HuH-7 (cell line): ENCODE measurements around the gene CTNNA3.

Experiments
- DNase-seq: peaks from one replicate; pipeline ENCODE4 v3.0.0; 2011; ENCODE audit warnings: low spot score

CTNNA3 gene

GRCh38 chr10:66805612-66806011, 890.4 kb downstream of the CTNNA3 start:
- DNase-seq, result no peak

DNA sequence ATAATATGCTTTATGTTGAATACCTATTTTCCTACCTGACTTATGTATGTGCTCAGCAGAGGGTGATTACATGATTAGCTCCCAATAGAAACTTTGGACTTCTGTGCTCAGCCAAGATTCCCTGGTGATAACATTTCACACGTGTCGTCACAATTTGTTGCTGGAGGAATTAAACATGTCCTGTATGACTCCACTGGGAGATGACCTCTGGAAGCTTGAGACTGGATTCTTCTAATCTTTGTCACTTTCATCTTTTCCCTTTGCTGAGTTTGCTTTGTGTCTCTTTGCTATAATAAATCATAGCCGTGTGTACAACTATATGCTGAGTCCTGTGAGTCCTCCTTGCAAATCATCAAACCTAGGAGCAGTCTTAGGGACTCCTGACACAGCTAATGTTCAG, 891.0 kb downstream of the CTNNA3 start:
- no peak for DNase-seq

DNA sequence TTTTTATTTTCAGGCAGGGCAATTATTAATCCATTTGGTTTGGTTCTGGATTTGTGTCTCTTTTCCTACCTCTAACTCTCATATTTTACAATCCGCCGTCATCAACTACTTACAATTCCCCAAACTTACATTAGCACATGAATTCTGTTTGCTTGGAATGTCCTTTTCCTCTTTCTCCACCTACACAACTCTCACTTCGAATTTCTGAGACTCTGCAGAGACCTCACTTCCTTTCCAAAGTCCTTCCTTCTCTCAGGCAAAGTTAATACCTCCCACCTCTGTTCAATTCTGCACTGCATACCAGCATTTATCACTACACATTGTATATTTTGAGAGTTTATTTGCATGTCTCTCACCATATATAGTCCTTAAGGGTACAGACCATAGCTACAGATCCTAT, 892.8 kb downstream of the CTNNA3 start:
- DNase-seq, result no peak

DNA sequence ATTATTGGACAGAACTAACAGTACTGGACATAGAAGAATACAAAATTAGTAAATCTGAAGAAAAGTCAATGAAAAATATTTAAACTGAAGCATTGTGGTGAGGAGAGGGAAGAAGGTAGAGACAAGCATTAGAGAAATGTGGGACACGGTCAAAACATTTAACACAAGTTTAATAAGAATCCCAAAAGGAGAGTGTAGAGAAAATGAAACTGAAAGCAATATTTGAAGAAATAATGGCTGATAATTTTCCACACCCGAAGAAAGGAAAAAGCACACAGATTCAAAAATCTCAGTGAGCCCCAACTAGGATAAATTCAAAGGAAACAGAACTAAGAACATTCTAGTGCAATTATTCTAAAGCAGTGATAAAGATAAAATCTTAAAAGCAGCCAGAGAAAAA, 896.5 kb downstream of the CTNNA3 start:
- DNase-seq, result no peak

GRCh38 chr10:66795866-66796265, 900.1 kb downstream of the CTNNA3 start:
- DNase-seq, result no peak

DNA sequence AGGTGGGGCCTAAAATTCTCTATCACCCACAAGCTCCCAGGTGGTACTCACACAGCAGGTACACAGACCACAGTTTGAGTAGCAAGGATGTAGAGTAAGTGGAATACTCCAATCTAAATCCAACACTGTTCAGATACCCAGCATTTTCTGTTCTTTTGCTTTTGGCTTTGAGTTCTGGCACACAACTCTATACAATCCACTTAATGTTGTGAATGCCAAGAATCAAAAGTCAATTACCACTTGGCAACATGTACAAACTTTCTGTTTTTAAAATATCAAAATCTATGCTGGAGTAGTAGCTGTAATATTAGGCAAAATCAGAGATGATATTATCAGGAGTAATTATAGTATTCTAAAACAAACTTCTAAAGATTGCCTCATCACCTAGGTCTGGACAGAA, 903.6 kb downstream of the CTNNA3 start:
- DNase-seq, result no peak

GRCh38 chr10:66788178-66788987, 907.6 kb downstream of the CTNNA3 start:
- no peak for DNase-seq

DNA sequence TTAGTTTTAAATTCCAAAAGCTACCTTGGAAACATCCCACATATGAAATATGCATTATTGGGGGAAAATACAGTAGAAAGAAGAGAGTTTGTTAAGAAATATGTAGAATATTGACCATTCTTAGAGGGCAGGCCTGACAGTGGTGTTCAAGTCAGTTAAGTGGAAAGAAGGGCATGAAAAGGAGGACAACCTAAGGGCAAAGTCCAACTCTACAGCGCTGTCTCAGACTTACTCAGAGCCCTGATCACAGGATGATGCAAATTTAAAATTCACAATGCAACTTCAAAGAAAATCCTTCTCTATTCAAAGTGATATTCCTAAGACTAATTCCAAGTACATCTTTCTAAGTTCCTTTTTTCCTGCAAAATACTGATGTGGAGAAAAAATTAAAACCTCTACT, 909.3 kb downstream of the CTNNA3 start:
- DNase-seq, result no peak

DNA sequence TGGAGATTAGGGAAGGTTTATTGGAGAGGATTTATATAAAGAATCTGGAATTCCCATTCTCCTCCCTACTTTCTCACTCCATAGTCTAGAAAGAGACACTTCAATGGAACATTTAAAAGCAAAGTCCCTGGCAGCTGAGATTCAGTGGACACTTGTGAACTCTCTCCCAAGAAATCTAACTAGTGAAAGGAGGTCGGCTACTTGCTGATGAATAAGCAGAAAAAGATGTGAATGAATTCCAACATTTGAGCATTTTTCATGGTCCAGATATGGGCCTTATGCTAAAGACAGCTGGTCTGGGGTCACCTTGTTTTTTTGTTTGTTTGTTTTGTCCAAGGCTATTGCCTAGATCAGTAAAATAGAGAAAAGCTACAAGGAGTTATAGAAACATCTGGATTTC, 911.2 kb downstream of the CTNNA3 start:
- DNase-seq, result no peak

DNA sequence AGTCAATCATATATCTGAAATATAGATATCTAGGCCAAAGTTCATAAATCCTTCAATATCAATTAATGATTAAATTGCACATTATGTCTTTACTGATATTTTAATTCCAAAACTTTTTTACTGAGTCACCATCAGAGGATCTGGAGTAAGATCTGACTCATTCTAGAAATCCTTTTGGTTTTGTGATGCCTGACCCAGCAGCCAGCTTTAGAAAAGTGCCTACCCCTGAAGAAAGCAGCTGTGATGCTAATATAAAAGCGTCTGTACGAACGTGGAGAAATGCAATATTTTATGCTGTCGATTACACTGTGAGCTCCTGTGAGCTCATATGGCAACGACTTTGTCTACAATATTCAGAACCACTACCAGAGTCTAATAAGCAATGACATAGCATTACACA, 912.7 kb downstream of the CTNNA3 start:
- DNase-seq, result no peak

DNA sequence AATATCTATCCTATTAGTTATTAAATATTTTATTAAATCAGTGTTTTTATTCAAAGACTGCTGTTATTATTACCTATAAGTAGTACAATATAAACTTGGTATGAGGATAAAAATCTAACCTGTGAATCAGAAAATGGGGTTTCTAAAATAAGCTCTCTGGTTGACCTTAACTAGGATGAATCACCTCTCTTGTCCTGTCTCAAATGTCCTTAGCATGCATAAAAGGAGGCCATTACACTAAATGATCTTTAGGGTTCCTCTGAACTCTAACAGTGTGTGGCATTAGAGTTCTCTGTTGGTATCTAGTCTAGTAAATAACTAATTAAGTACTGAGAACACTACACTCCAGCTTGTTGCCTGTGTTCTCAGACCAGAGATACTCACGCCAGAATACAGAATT, 913.2 kb downstream of the CTNNA3 start:
- DNase-seq, result no peak

DNA sequence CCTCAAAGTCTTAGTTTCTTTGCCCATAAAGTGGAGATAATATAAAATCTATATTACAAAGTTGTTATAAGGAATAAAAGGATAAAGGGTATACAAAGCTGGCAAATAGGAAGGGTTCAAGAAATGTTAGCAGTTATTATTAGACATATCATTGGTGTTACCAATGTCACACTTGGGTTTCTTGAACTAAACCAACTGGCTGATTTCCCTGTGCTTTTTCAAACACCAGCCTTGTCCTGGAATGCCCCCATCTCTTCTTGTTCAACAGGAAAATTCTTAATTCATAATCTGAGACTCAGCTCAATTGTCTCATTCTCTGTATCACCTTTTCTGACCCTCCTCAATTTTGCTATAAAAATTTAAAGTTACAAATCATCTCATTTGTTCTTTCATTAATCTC, 913.9 kb downstream of the CTNNA3 start:
- DNase-seq, result no peak

- DNase-seq, result no peak
Observed at GRCh38 chr10:66780796-66781195, 915.2 kb downstream of the CTNNA3 start.

GRCh38 chr10:66778351-66778750, 917.6 kb downstream of the CTNNA3 start:
- no peak for DNase-seq

GRCh38 chr10:66777665-66778064, 918.3 kb downstream of the CTNNA3 start:
- no peak for DNase-seq

- DNase-seq, result no peak
Observed at GRCh38 chr10:66773472-66773817, 922.5 kb downstream of the CTNNA3 start.

GRCh38 chr10:66772548-66773471, 923.2 kb downstream of the CTNNA3 start:
- DNase-seq, result no peak

DNA sequence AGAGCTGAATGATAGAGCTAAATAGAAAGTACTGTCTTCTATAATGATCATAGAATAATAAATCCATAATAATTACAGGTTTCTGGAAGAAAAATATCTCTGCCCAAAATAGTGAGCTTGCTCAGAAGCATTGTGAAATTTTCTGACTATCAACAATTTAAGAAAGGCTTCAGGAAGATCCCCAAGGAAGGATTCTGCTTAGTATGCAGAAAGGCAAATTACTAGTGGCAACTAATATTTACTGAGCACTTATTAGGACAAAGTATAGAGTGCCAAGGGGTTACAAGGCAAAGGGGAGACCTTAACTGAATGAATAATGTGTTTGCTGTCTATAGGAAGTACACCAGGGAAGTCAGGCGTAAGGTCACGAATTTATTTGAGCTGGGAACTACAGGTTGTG, 928.3 kb downstream of the CTNNA3 start:
- no peak for DNase-seq

- DNase-seq, result no peak
Observed at GRCh38 chr10:66762218-66762729, 933.7 kb downstream of the CTNNA3 start.

GRCh38 chr10:66760941-66761340, 935.1 kb downstream of the CTNNA3 start:
- DNase-seq, result no peak

DNA sequence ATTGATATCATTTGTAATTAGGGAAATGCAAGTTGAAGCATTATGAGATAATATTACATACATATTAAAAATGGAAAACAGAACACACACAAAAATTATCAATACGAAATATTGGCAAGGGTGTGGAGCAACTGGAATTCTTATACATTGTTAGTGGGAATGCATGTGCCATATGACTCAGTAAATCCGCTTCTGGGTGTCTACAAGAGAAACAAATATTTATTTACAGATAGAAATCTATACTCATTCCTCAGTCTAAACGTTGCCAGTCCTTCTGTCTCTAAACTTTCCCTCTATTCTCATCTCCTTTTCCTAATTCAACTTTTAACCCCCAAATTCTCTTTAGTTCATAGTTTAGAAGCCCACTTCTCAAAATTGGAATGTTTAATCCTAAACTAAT, 940.5 kb downstream of the CTNNA3 start:
- DNase-seq, result no peak

GRCh38 chr10:66752714-66753113, 943.3 kb downstream of the CTNNA3 start:
- no peak for DNase-seq

GRCh38 chr10:66748217-66748616, 947.8 kb downstream of the CTNNA3 start:
- DNase-seq, result no peak
